Measurements from ENCODE around the gene RPS6KA3.
"Not testable (repeated sequence)": the region's sequence is repeated elsewhere in the genome, so short reads cannot be mapped to it uniquely, and the experiment has no call there.

Gene RPS6KA3

GRCh38 chrX:20265221-20265725 is 1.4 kb downstream of the RPS6KA3 start:
- DNase-seq: peak; percentile 84

- peak; percentile 25 for DNase-seq
These were observed 3.2 kb downstream of the RPS6KA3 start for GRCh38 chrX:20263474-20263873.

GRCh38 chrX:20260885-20261284 is 5.8 kb downstream of the RPS6KA3 start:
- no peak for DNase-seq

GRCh38 chrX:20254712-20255299 is 11.9 kb downstream of the RPS6KA3 start:
- peak; percentile 39 for DNase-seq

GRCh38 chrX:20253232-20253543 is 13.5 kb downstream of the RPS6KA3 start:
- DNase-seq: no peak

- peak; percentile 19 for DNase-seq
These were observed 14.1 kb downstream of the RPS6KA3 start for GRCh38 chrX:20252381-20253231.

GRCh38 chrX:20251691-20252090 is 15.0 kb downstream of the RPS6KA3 start:
- DNase-seq: no peak

- not testable (repeated sequence) for DNase-seq
These were observed 16.6 kb downstream of the RPS6KA3 start for GRCh38 chrX:20250146-20250545.

- DNase-seq: no peak
These were observed 18.0 kb downstream of the RPS6KA3 start for GRCh38 chrX:20248592-20249192.

- no peak for DNase-seq
These were observed 21.8 kb downstream of the RPS6KA3 start for GRCh38 chrX:20244931-20245330.

GRCh38 chrX:20240201-20240600 is 26.5 kb downstream of the RPS6KA3 start:
- DNase-seq: no peak

GRCh38 chrX:20237864-20238263 is 28.8 kb downstream of the RPS6KA3 start:
- peak; percentile 30 for DNase-seq

- DNase-seq: no peak
These were observed 31.0 kb downstream of the RPS6KA3 start for GRCh38 chrX:20235755-20236154.

- DNase-seq: no peak
These were observed 33.4 kb downstream of the RPS6KA3 start for GRCh38 chrX:20233336-20233735.

- no peak for DNase-seq
These were observed 35.1 kb downstream of the RPS6KA3 start for GRCh38 chrX:20231598-20231997.

GRCh38 chrX:20230406-20230805 is 36.3 kb downstream of the RPS6KA3 start:
- no peak for DNase-seq

GRCh38 chrX:20229155-20229554 is 37.6 kb downstream of the RPS6KA3 start:
- DNase-seq: no peak

- DNase-seq: no peak
These were observed 38.5 kb downstream of the RPS6KA3 start for GRCh38 chrX:20228245-20228644.

- DNase-seq: no peak
These were observed 39.6 kb downstream of the RPS6KA3 start for GRCh38 chrX:20227116-20227515.

GRCh38 chrX:20225488-20225833 is 41.2 kb downstream of the RPS6KA3 start:
- no peak for DNase-seq

GRCh38 chrX:20224814-20225487 is 41.8 kb downstream of the RPS6KA3 start:
- peak; percentile 41 for DNase-seq

GRCh38 chrX:20221902-20222301 is 44.8 kb downstream of the RPS6KA3 start:
- DNase-seq: no peak

- no peak for DNase-seq
These were observed 47.7 kb downstream of the RPS6KA3 start for GRCh38 chrX:20218836-20219505.

All from HCEC 1CT (cell line).